ENCODE results near the gene FGFBP3. TPM values are rescaled to one million over a fixed set of nuclear protein-coding genes. Genes with fewer than 3 reads are reported as not detected.

FGFBP3 gene
- total and polyA plus RNA-seq, 2 of the 13 experiments (the other 11 are each of a cell fraction or from before 2014, with no cell fraction given): 0.50 to 2.0 TPM

DNA sequence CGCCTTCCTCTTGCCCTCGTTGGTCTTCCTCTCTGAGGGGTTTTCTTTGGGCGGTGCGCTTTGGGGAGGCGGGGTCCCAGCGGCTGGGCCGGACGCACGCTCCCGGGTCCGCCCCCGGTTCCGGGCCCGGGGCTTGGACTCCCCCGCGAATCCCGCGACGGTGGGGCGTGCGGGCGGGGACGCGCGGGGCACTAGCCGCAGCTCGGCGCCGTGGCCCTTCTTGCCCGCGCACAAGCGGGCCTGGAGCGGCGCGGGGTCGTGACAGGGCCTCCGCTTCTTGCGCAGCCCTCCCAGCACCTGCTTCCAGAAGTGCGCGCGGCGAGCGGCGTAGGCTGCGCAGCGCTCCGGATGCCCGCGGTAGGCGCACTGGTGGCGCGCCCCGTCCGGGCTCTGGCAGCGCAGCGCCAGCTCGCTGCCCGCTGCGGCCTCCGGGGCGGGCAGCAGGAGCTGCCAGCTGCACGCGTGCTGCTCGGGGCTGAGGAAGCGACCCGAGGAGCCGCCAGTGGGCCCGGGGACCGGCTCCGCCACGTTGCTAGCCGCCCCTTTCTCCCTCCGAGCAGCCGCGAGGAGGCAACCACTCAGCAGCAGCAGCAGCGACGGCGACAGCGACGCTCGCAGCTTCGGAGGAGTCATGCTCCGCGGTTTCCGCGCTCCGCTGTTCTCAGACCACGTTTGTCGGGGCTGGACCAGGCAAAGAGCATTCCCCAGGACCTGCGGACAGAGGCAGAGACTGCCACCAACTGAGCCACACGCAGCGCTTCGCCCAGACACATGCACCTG is 759 bp downstream of the FGFBP3 start (continued):
- TF ChIP-seq, protein P1, sequence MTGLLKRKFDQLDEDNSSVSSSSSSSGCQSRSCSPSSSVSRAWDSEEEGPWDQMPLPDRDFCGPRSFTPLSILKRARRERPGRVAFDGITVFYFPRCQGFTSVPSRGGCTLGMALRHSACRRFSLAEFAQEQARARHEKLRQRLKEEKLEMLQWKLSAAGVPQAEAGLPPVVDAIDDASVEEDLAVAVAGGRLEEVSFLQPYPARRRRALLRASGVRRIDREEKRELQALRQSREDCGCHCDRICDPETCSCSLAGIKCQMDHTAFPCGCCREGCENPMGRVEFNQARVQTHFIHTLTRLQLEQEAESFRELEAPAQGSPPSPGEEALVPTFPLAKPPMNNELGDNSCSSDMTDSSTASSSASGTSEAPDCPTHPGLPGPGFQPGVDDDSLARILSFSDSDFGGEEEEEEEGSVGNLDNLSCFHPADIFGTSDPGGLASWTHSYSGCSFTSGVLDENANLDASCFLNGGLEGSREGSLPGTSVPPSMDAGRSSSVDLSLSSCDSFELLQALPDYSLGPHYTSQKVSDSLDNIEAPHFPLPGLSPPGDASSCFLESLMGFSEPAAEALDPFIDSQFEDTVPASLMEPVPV (CRISPR knock-in tag; IDR thresholded peaks at IDR 0.05): peak; percentile 90; the same call in 1 of the 2 replicates
- TF ChIP-seq GATAD2A (CRISPR knock-in tag; IDR thresholded peaks at IDR 0.05) (peak; percentile 61), ASH2L (IDR thresholded peaks at IDR 0.05; ENCODE audit: insufficient read length, low read depth, low read length) (peak; percentile 86), WIZ (CRISPR knock-in tag; IDR thresholded peaks at IDR 0.05) (0 out of 2 replicates have a peak, but pooled peaks have one; percentile 69), ZNF460 (CRISPR knock-in tag; IDR thresholded peaks at IDR 0.05; ENCODE audit: borderline replicate concordance) (no peak; the same call in 1 of the 2 replicates), BRCA1 (CRISPR knock-in tag; IDR thresholded peaks at IDR 0.05) (no peak), RELA (CRISPR knock-in tag; IDR thresholded peaks at IDR 0.05) (peak; percentile 78; the same call in 1 of the 2 replicates), KLF12 (CRISPR knock-in tag; IDR thresholded peaks at IDR 0.05; ENCODE audit: borderline replicate concordance) (no peak; the same call in 1 of the 2 replicates), ZNF44 (CRISPR knock-in tag; IDR thresholded peaks at IDR 0.05) (peak; percentile 67), ZNF792 (CRISPR knock-in tag; IDR thresholded peaks at IDR 0.05) (0 out of 2 replicates have a peak, but pooled peaks have one; percentile 65), ZFP41 (CRISPR knock-in tag; IDR thresholded peaks at IDR 0.05; ENCODE audit: borderline replicate concordance) (no peak), HCFC1 (IDR thresholded peaks at IDR 0.05; ENCODE audit: low read depth, low read length) (no peak), ZNF451 (CRISPR knock-in tag; IDR thresholded peaks at IDR 0.05) (peak; percentile 80), ZNF292 (CRISPR knock-in tag; IDR thresholded peaks at IDR 0.05; ENCODE audit: borderline replicate concordance, low read depth) (peak; percentile 88), MIER3 (CRISPR knock-in tag; IDR thresholded peaks at IDR 0.05; ENCODE audit: borderline replicate concordance) (peak; percentile 28; the same call in 1 of the 2 replicates), TEAD3 (CRISPR knock-in tag; optimal IDR thresholded peaks at IDR 0.05; ENCODE audit: borderline replicate concordance) (peak; percentile 69), ZNF101 (CRISPR knock-in tag; IDR thresholded peaks at IDR 0.05; ENCODE audit: borderline replicate concordance, low read depth) (no peak), ZNF224 (CRISPR knock-in tag; IDR thresholded peaks at IDR 0.05) (no peak; the same call in 1 of the 2 replicates), MTF2 (CRISPR knock-in tag; IDR thresholded peaks at IDR 0.05; ENCODE audit: borderline replicate concordance) (peak; percentile 28; the same call in 1 of the 2 replicates), ZNF10 (CRISPR knock-in tag; IDR thresholded peaks at IDR 0.05; ENCODE audit: borderline replicate concordance, low read depth) (no peak), PHF8 (CRISPR knock-in tag; IDR thresholded peaks at IDR 0.05) (peak; percentile 75), SALL1 (CRISPR knock-in tag; IDR thresholded peaks at IDR 0.05) (peak; percentile 85), SP1 (IDR thresholded peaks at IDR 0.05) (no peak), SP1 (CRISPR knock-in tag; IDR thresholded peaks at IDR 0.05) (no peak; the same call in none of the 2 replicates), SOX5 (CRISPR knock-in tag; IDR thresholded peaks at IDR 0.05; ENCODE audit: borderline replicate concordance) (peak; percentile 58; the same call in 1 of the 2 replicates)
- TF ChIP-seq, protein P2, sequence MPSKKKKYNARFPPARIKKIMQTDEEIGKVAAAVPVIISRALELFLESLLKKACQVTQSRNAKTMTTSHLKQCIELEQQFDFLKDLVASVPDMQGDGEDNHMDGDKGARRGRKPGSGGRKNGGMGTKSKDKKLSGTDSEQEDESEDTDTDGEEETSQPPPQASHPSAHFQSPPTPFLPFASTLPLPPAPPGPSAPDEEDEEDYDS (CRISPR knock-in tag; IDR thresholded peaks at IDR 0.05): peak; percentile 77
- TF ChIP-seq, protein P3, sequence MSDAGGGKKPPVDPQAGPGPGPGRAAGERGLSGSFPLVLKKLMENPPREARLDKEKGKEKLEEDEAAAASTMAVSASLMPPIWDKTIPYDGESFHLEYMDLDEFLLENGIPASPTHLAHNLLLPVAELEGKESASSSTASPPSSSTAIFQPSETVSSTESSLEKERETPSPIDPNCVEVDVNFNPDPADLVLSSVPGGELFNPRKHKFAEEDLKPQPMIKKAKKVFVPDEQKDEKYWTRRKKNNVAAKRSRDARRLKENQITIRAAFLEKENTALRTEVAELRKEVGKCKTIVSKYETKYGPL (CRISPR knock-in tag; IDR thresholded peaks at IDR 0.05): 0 out of 2 replicates have a peak, but pooled peaks have one; percentile 16
- TF ChIP-seq, protein P4, sequence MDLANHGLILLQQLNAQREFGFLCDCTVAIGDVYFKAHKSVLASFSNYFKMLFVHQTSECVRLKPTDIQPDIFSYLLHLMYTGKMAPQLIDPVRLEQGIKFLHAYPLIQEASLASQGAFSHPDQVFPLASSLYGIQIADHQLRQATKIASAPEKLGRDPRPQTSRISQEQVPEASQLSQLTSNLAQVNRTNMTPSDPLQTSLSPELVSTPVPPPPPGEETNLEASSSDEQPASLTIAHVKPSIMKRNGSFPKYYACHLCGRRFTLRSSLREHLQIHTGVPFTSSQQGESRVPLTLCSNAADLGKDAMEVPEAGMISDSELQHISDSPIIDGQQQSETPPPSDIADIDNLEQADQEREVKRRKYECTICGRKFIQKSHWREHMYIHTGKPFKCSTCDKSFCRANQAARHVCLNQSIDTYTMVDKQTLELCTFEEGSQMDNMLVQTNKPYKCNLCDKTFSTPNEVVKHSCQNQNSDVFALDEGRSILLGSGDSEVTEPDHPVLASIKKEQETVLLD (CRISPR knock-in tag; IDR thresholded peaks at IDR 0.05; ENCODE audit: low read depth): peak; percentile 63

All from HepG2 (cell line).